ENCODE measurements around the gene TMEM272.

TMEM272 gene

GRCh38 chr13:51818781-51819511, 26.0 kb downstream of the TMEM272 start:
- WGBS, 2 donors (ENCODE audit: extremely low coverage in 2 of 2, insufficient read length in 2 of 2, insufficient replicate concordance in 1 of 2): no CpG with 5 or more reads among the region's 9 CpGs
- Histone ChIP-seq H3K9me3 (replicated peaks in 1 of 2; ENCODE audit: control insufficient read depth in 2 of 2, insufficient read depth in 1 of 2, low read depth in 1 of 2, low read length in 2 of 2) (no peaks in the 10 kb centered on the region), H3K4me2 (ENCODE audit: insufficient read depth, low read length, poor library complexity, severe bottlenecking) (no peak overlapping the region), H3K23ac (ENCODE audit: low read depth, low read length, poor library complexity) (no peak overlapping the region), H4K91ac (ENCODE audit: low read depth, low read length, poor library complexity) (no peak overlapping the region), H3K4ac (ENCODE audit: low read length) (no peak overlapping the region), H3K36me3 (replicated peaks in 1 of 2; ENCODE audit: control insufficient read depth in 2 of 2, insufficient read depth in 2 of 2, low read length in 2 of 2) (no peaks in the 10 kb centered on the region), H3K4me1 (ENCODE audit: control insufficient read depth in 2 of 2, insufficient read depth in 1 of 2, low read depth in 1 of 2, low read length in 2 of 2) (peaks cover 0 to 1% of the 10 kb centered on the region in 2 donors), H3K14ac (ENCODE audit: low read length) (no peak overlapping the region), H3K4me3 (ENCODE audit: low read length in 2 of 2) (no peak overlapping the region), H2BK120ac (ENCODE audit: low read depth, low read length) (no peak overlapping the region), H3K27me3 (ENCODE audit: control insufficient read depth in 3 of 3, insufficient read depth in 3 of 3, low read depth in 1 of 3, low read length in 3 of 3) (peaks cover 0 to 28% (median 0%) of the 10 kb centered on the region in 3 experiments), H2AK5ac (ENCODE audit: low read depth, low read length) (no peak overlapping the region), H4K8ac (ENCODE audit: low read depth, low read length) (no peak overlapping the region), H3K79me1 (ENCODE audit: low read depth, low read length) (no peaks in the 10 kb centered on the region), H2AFZ (ENCODE audit: low read length) (no peak overlapping the region), H3K18ac (ENCODE audit: low read length) (no peak overlapping the region), H3K27ac (replicated peaks; ENCODE audit: low read length) (no peak overlapping the region), H2BK5ac (ENCODE audit: low read length) (no peak overlapping the region), H2BK15ac (ENCODE audit: low read length) (no peak overlapping the region), H3K9ac (ENCODE audit: low read depth, low read length, poor library complexity) (no peak overlapping the region), H2BK12ac (ENCODE audit: low read length) (no peak overlapping the region)
- no peak for DNase-seq (ENCODE audit: low spot score)

GRCh38 chr13:51818276-51818675, 26.7 kb downstream of the TMEM272 start:
- Histone ChIP-seq H3K36me3 (replicated peaks in 1 of 2; ENCODE audit: control insufficient read depth in 2 of 2, insufficient read depth in 2 of 2, low read length in 2 of 2) (no peaks in the 10 kb centered on the region), H3K27me3 (ENCODE audit: control insufficient read depth in 3 of 3, insufficient read depth in 3 of 3, low read depth in 1 of 3, low read length in 3 of 3) (peaks cover 0 to 31% (median 0%) of the 10 kb centered on the region in 3 experiments), H2AK5ac (ENCODE audit: low read depth, low read length) (no peak overlapping the region), H3K4me1 (ENCODE audit: control insufficient read depth in 2 of 2, insufficient read depth in 1 of 2, low read depth in 1 of 2, low read length in 2 of 2) (peaks cover 0 to 1% of the 10 kb centered on the region in 2 donors), H3K4me2 (ENCODE audit: insufficient read depth, low read length, poor library complexity, severe bottlenecking) (no peak overlapping the region), H3K4me3 (ENCODE audit: low read length in 2 of 2) (no peak overlapping the region), H2AFZ (ENCODE audit: low read length) (no peak overlapping the region), H3K18ac (ENCODE audit: low read length) (no peak overlapping the region), H3K79me1 (ENCODE audit: low read depth, low read length) (no peaks in the 10 kb centered on the region), H3K9ac (ENCODE audit: low read depth, low read length, poor library complexity) (no peak overlapping the region), H2BK5ac (ENCODE audit: low read length) (no peak overlapping the region), H2BK15ac (ENCODE audit: low read length) (no peak overlapping the region), H3K4ac (ENCODE audit: low read length) (no peak overlapping the region), H3K27ac (replicated peaks; ENCODE audit: low read length) (no peak overlapping the region), H3K9me3 (replicated peaks in 1 of 2; ENCODE audit: control insufficient read depth in 2 of 2, insufficient read depth in 1 of 2, low read depth in 1 of 2, low read length in 2 of 2) (no peaks in the 10 kb centered on the region), H4K91ac (ENCODE audit: low read depth, low read length, poor library complexity) (no peak overlapping the region), H3K23ac (ENCODE audit: low read depth, low read length, poor library complexity) (no peak overlapping the region), H4K8ac (ENCODE audit: low read depth, low read length) (no peak overlapping the region), H3K14ac (ENCODE audit: low read length) (no peak overlapping the region), H2BK120ac (ENCODE audit: low read depth, low read length) (no peak overlapping the region), H2BK12ac (ENCODE audit: low read length) (no peak overlapping the region)
- no CpG with 5 or more reads among the region's 4 CpGs for WGBS, 2 donors (ENCODE audit: extremely low coverage in 2 of 2, insufficient read length in 2 of 2, insufficient replicate concordance in 1 of 2)
- no peak for DNase-seq (ENCODE audit: low spot score)

- Histone ChIP-seq H2BK15ac (ENCODE audit: low read length) (no peak overlapping the region), H3K4me1 (ENCODE audit: control insufficient read depth in 2 of 2, insufficient read depth in 1 of 2, low read depth in 1 of 2, low read length in 2 of 2) (peaks cover 0 to 1% of the 10 kb centered on the region in 2 donors), H3K4me2 (ENCODE audit: insufficient read depth, low read length, poor library complexity, severe bottlenecking) (no peak overlapping the region), H4K8ac (ENCODE audit: low read depth, low read length) (no peak overlapping the region), H3K4me3 (ENCODE audit: low read length in 2 of 2) (no peak overlapping the region), H3K9me3 (replicated peaks in 1 of 2; ENCODE audit: control insufficient read depth in 2 of 2, insufficient read depth in 1 of 2, low read depth in 1 of 2, low read length in 2 of 2) (no peaks in the 10 kb centered on the region), H2BK5ac (ENCODE audit: low read length) (no peak overlapping the region), H3K14ac (ENCODE audit: low read length) (no peak overlapping the region), H2BK12ac (ENCODE audit: low read length) (no peak overlapping the region), H3K9ac (ENCODE audit: low read depth, low read length, poor library complexity) (no peak overlapping the region), H3K79me1 (ENCODE audit: low read depth, low read length) (no peaks in the 10 kb centered on the region), H3K36me3 (replicated peaks in 1 of 2; ENCODE audit: control insufficient read depth in 2 of 2, insufficient read depth in 2 of 2, low read length in 2 of 2) (no peaks in the 10 kb centered on the region), H3K27me3 (ENCODE audit: control insufficient read depth in 3 of 3, insufficient read depth in 3 of 3, low read depth in 1 of 3, low read length in 3 of 3) (peaks cover 0 to 31% (median 0%) of the 10 kb centered on the region in 3 experiments), H2AFZ (ENCODE audit: low read length) (no peak overlapping the region), H3K27ac (replicated peaks; ENCODE audit: low read length) (no peak overlapping the region), H3K4ac (ENCODE audit: low read length) (no peak overlapping the region), H4K91ac (ENCODE audit: low read depth, low read length, poor library complexity) (no peak overlapping the region), H2AK5ac (ENCODE audit: low read depth, low read length) (no peak overlapping the region), H2BK120ac (ENCODE audit: low read depth, low read length) (no peak overlapping the region), H3K23ac (ENCODE audit: low read depth, low read length, poor library complexity) (no peak overlapping the region), H3K18ac (ENCODE audit: low read length) (no peak overlapping the region)
- no CpG with 5 or more reads among the region's 8 CpGs for WGBS, 2 donors (ENCODE audit: extremely low coverage in 2 of 2, insufficient read length in 2 of 2, insufficient replicate concordance in 1 of 2)
- DNase-seq (ENCODE audit: low spot score): no peak
Measured at GRCh38 chr13:51817717-51818116, 27.3 kb downstream of the TMEM272 start.

DNA sequence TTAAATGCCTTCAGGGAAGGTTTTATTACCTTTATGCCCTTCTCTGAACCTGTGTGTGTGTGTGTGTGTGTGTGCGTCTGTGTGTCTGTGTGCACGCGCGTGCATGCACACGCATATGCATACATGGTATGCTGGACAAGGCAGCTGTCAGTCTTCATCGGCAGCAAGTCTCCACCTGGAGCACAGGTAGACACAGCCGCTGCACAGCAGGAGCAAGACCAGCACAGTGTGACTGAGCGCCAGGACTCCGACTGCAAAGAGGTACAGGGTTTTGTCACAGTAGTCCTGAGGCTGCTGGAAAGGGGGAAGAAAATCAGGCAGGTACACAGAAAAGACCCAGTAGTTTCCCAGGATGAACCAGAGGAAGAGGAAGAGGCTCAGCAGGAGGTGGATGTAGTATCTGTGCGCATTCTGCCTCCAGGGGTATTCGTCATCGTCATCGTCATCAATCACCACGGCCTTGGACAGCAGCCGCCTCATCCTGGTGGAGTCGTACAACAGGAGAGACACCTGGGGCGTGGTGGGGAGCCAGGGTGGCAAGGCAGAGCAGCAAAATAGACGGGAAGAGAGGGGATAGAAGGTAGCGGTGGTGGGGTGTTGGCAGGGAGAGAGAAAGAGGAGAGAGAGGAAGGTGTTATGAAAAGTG, 28.2 kb downstream of the TMEM272 start:
- WGBS, 2 donors (ENCODE audit: extremely low coverage in 2 of 2, insufficient read length in 2 of 2, insufficient replicate concordance in 1 of 2): 100% methylated on average over 2 of the region's 19 CpGs; no CpG with 5 or more reads in 1 of the 2 donors
- H3K36me3 ChIP-seq (replicated peaks in 1 of 2; ENCODE audit: control insufficient read depth in 2 of 2, insufficient read depth in 2 of 2, low read length in 2 of 2): no peaks in the 10 kb centered on the region

More for the DNA sequence above, 28.2 kb downstream of the TMEM272 start:
- Histone ChIP-seq H3K14ac (ENCODE audit: low read length) (no peak overlapping the region), H2BK5ac (ENCODE audit: low read length) (no peak overlapping the region), H3K4me1 (ENCODE audit: control insufficient read depth in 2 of 2, insufficient read depth in 1 of 2, low read depth in 1 of 2, low read length in 2 of 2) (peaks cover 0 to 1% of the 10 kb centered on the region in 2 donors), H3K4me3 (ENCODE audit: low read length in 2 of 2) (no peak overlapping the region), H3K4ac (ENCODE audit: low read length) (no peak overlapping the region), H3K18ac (ENCODE audit: low read length) (no peak overlapping the region), H2AFZ (ENCODE audit: low read length) (no peak overlapping the region), H3K4me2 (ENCODE audit: insufficient read depth, low read length, poor library complexity, severe bottlenecking) (no peak overlapping the region), H3K27ac (replicated peaks; ENCODE audit: low read length) (no peak overlapping the region), H2BK15ac (ENCODE audit: low read length) (no peak overlapping the region), H2AK5ac (ENCODE audit: low read depth, low read length) (no peak overlapping the region), H3K79me1 (ENCODE audit: low read depth, low read length) (no peaks in the 10 kb centered on the region), H3K9me3 (replicated peaks in 1 of 2; ENCODE audit: control insufficient read depth in 2 of 2, insufficient read depth in 1 of 2, low read depth in 1 of 2, low read length in 2 of 2) (no peaks in the 10 kb centered on the region), H4K8ac (ENCODE audit: low read depth, low read length) (no peak overlapping the region), H3K9ac (ENCODE audit: low read depth, low read length, poor library complexity) (no peak overlapping the region), H3K23ac (ENCODE audit: low read depth, low read length, poor library complexity) (no peak overlapping the region), H2BK12ac (ENCODE audit: low read length) (no peak overlapping the region), H2BK120ac (ENCODE audit: low read depth, low read length) (no peak overlapping the region), H4K91ac (ENCODE audit: low read depth, low read length, poor library complexity) (no peak overlapping the region), H3K27me3 (ENCODE audit: control insufficient read depth in 3 of 3, insufficient read depth in 3 of 3, low read depth in 1 of 3, low read length in 3 of 3) (peaks cover 0 to 31% (median 0%) of the 10 kb centered on the region in 3 experiments)
- DNase-seq (ENCODE audit: low spot score): no peak
